Lower lobe of right lung (tissue), 2 donors: ENCODE results near the gene MYO5B. TPM values are rescaled to one million over a fixed set of nuclear protein-coding genes. Genes with fewer than 3 reads are reported as not detected.

Source experiments
- ATAC-seq, 2 donors: fragments of 200-7000 bp; cut with Tn5 transposase; one replicate each; pipeline ENCODE4 v1.9.1; 2020 to 2022; ENCODE audit warnings: mild to moderate bottlenecking in 2 of 2, moderate library complexity in 2 of 2
- DNase-seq: peaks from one replicate; pipeline ENCODE4 v3.0.0-alpha.2; 2020
- H3K27ac ChIP-seq: fragments of 200-600 bp; one replicate; pipeline ENCODE4 v1.8.0; 2022
- H3K27me3 ChIP-seq: fragments of 200-600 bp; one replicate; pipeline ENCODE4 v1.8.0; 2022; ENCODE audit warnings: low read depth
- H3K36me3 ChIP-seq: fragments of 200-600 bp; one replicate; pipeline ENCODE4 v1.8.0; 2022; ENCODE audit warnings: mild to moderate bottlenecking
- H3K4me1 ChIP-seq: fragments of 200-600 bp; one replicate; pipeline ENCODE4 v1.8.0; 2022
- H3K4me3 ChIP-seq: fragments of 200-600 bp; one replicate; pipeline ENCODE4 v1.8.0; 2022; ENCODE audit warnings: mild to moderate bottlenecking
- H3K9me3 ChIP-seq: fragments of 200-600 bp; one replicate; pipeline ENCODE4 v1.8.0; 2022
- CTCF ChIP-seq: fragments of 200-600 bp; IDR thresholded peaks from one replicate; pipeline ENCODE4 v1.8.0; 2022; ENCODE audit warnings: antibody characterized with exemption, mild to moderate bottlenecking
- intact Hi-C: fragments of 100-400 bp; cut with DNase I; formaldehyde crosslinking; loops from one replicate; pipeline ENCODE4 v1.11.0; 2022
- total RNA-seq: library from RNA; stranded (reverse); fragmentation: NEBNext Ultra II Directional; extraction: Animal tissue kit (Norgen Biotek cat#: 25700); gene quantifications from one replicate; pipeline ENCODE4 v1.2.1, GENCODE V29; 2021
- donor health status: DM: no; HTN: yes; CAD: no; lungs with severe emphysema.

MYO5B gene
- total RNA-seq, 1 donor from 2014 or later: 23.3 TPM

DNA sequence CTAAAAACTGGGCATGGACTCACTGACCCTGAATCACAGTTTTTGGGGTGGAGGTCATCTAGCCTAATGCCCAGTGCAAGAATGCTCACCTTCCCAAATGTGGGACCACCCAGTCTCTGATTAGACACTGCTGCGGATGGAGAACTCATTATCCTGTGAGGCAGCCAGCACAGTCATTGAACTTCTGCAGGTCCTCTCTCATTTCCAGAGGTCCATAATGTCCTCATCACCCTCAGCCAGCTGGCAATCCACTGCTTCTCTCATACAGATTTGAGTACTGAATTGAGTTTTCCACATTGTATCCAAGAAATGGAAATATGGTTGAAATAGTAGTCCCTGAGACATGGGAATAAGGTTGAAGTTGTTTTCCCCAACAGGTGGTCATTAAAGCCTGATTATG lies 5.0 kb upstream of the MYO5B start:
- Histone ChIP-seq H3K4me3 (no peak overlapping the region), H3K27ac (no peak overlapping the region), H3K4me1 (peaks cover 21% of the 10 kb centered on the region), H3K27me3 (peaks cover 21% of the 10 kb centered on the region), H3K9me3 (no peaks in the 10 kb centered on the region), H3K36me3 (no peaks in the 10 kb centered on the region)
- TF ChIP-seq CTCF: no peak
- no peak for DNase-seq
- intact Hi-C loops: no loop called here
- no peak for ATAC-seq

- Histone ChIP-seq H3K27me3 (peaks cover 21% of the 10 kb centered on the region), H3K36me3 (no peaks in the 10 kb centered on the region), H3K27ac (no peak overlapping the region), H3K4me1 (peaks cover 22% of the 10 kb centered on the region), H3K4me3 (no peak overlapping the region), H3K9me3 (no peaks in the 10 kb centered on the region)
- no peak for DNase-seq
- no peak for ATAC-seq
- TF ChIP-seq CTCF: no peak
- intact Hi-C loops: no loop called here
Observed at GRCh38 chr18:50199346-50199855, 4.5 kb upstream of the MYO5B start.

DNA sequence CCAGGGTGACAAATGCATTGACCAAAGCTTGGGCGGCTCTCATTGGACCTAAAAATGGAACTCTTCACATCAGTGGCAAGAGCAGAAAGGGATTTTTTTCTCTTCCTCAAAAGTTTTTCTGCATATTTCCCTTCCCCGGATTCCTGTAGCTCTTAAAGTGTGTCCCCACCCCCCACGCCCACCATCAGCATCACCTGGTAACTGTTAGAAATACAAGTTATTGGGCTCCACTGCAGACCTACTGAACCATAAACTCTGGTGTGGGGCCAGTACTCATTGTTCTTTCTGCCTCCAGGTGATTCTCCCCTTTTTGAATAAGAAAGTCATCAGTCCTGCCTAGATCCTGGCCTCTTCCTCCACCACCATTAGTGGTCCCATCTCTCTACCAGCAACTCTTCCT lies 1.3 kb upstream of the MYO5B start:
- ATAC-seq (no peak), DNase-seq (no peak)
- no peak for TF ChIP-seq CTCF
- no peak overlapping the region for H3K27ac ChIP-seq
- no peaks in the 10 kb centered on the region for H3K9me3 ChIP-seq
- H3K27me3 ChIP-seq: peaks cover 39% of the 10 kb centered on the region
- intact Hi-C loops: no loop called here
- H3K4me3 ChIP-seq: no peak overlapping the region
- H3K4me1 ChIP-seq: peaks cover 4% of the 10 kb centered on the region
- H3K36me3 ChIP-seq: no peaks in the 10 kb centered on the region

- no peak for TF ChIP-seq CTCF
- Histone ChIP-seq H3K27ac (no peak overlapping the region), H3K27me3 (peaks cover 45% of the 10 kb centered on the region), H3K9me3 (no peaks in the 10 kb centered on the region), H3K36me3 (no peaks in the 10 kb centered on the region), H3K4me1 (peaks cover 4% of the 10 kb centered on the region), H3K4me3 (peak overlapping the region; percentile 31)
- DNase-seq: no peak
- intact Hi-C loops: no loop called here
- ATAC-seq: peak in 1 of 2 donors; percentile 29
Observed at GRCh38 chr18:50195689-50196088, 742 bp upstream of the MYO5B start.

- Histone ChIP-seq H3K4me3 (peak overlapping the region; percentile 58), H3K27me3 (peaks cover 45% of the 10 kb centered on the region), H3K27ac (peak overlapping the region; percentile 72), H3K36me3 (no peaks in the 10 kb centered on the region), H3K9me3 (no peaks in the 10 kb centered on the region), H3K4me1 (peaks cover 4% of the 10 kb centered on the region)
- intact Hi-C loops: no loop called here
- ATAC-seq (peak; percentile 13 to 27), DNase-seq (no peak)
- no peak for TF ChIP-seq CTCF
Observed at GRCh38 chr18:50193796-50194630, 934 bp downstream of the MYO5B start.
